Measurements from ENCODE around the gene ZNF177.

DNA sequence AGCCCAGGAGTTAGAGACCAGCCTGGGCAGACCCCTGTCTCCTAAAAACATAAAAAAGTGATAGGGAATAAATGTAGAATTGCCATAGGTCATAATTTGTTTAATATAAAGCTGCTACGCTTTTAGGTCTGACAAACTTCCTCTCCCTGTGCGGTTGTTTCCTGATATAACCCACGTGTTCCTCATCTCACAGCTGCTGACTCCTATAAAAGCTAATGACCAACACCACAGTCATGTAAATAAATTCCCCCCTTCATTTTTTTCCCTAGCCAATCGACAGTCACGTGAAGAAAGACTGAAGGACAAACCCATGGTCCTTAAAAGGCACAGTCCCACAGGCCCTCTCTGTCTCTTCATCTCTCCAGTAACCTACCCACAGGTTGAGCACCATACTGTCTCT is 45.0 kb downstream of the ZNF177 start:
- TF ChIP-seq, protein P1, sequence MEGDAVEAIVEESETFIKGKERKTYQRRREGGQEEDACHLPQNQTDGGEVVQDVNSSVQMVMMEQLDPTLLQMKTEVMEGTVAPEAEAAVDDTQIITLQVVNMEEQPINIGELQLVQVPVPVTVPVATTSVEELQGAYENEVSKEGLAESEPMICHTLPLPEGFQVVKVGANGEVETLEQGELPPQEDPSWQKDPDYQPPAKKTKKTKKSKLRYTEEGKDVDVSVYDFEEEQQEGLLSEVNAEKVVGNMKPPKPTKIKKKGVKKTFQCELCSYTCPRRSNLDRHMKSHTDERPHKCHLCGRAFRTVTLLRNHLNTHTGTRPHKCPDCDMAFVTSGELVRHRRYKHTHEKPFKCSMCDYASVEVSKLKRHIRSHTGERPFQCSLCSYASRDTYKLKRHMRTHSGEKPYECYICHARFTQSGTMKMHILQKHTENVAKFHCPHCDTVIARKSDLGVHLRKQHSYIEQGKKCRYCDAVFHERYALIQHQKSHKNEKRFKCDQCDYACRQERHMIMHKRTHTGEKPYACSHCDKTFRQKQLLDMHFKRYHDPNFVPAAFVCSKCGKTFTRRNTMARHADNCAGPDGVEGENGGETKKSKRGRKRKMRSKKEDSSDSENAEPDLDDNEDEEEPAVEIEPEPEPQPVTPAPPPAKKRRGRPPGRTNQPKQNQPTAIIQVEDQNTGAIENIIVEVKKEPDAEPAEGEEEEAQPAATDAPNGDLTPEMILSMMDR (IDR thresholded peaks at IDR 0.05), result no peak
- no peak for TF ChIP-seq POLR2A (IDR thresholded peaks at IDR 0.05)
- TF ChIP-seq POLR2AphosphoS5 (IDR thresholded peaks at IDR 0.05; ENCODE audit: insufficient read depth in 1 of 2, low read depth in 1 of 2), result no peak
